HepG2 (cell line): ENCODE results near the gene MED12L. TPM values are rescaled to one million over a fixed set of nuclear protein-coding genes. Genes with fewer than 3 reads are reported as not detected.
A peak's percentile ranks its signal among the peaks of the same experiment; 100 is the strongest.

Experiments
- ATF7-NPFF ChIP-seq: sonication (generic); formaldehyde crosslinking; IDR thresholded peaks from 2 replicates; pipeline ENCODE4 v1.8.1; 2023; ENCODE audit warnings: mild to moderate bottlenecking, low read depth, missing genetic modification reagents, moderate library complexity
- BRD4 ChIP-seq: sonication (generic); formaldehyde crosslinking; IDR thresholded peaks from 2 replicates; pipeline ENCODE4 v1.4.0; 2020; ENCODE audit warnings: missing genetic modification reagents
- HOXA5 ChIP-seq: sonication (generic); formaldehyde crosslinking; IDR thresholded peaks from 2 replicates; pipeline ENCODE4 v1.4.0; 2020; ENCODE audit warnings: missing genetic modification reagents
- MIXL1 ChIP-seq: IDR thresholded peaks from 2 replicates; pipeline ENCODE4 v1.6.1; 2016
- NFATC3 ChIP-seq: sonication (generic); formaldehyde crosslinking; IDR thresholded peaks from 2 replicates; pipeline ENCODE4 v1.5.1; 2020; ENCODE audit warnings: mild to moderate bottlenecking, missing genetic modification reagents
- PRMT3 ChIP-seq: sonication (generic); formaldehyde crosslinking; IDR thresholded peaks from 2 replicates; pipeline ENCODE4 v1.8.1; 2022; ENCODE audit warnings: low read depth, mild to moderate bottlenecking, moderate library complexity, missing genetic modification reagents, borderline replicate concordance
- RNF2 ChIP-seq: fragments of 450-650 bp; conservative IDR thresholded peaks from 2 replicates; pipeline ENCODE4 v1.6.1; 2016; ENCODE audit warnings: low read depth
- SMAD1 ChIP-seq: sonication (generic); formaldehyde crosslinking; IDR thresholded peaks from 2 replicates; pipeline ENCODE4 v1.4.0; 2020; ENCODE audit warnings: missing genetic modification reagents, low read depth, mild to moderate bottlenecking, borderline replicate concordance
- SOX13 ChIP-seq, 3 experiments: fragments of 450-650 bp in 1 of 3; sonication (generic) in 1 of 3; formaldehyde crosslinking in 1 of 3; IDR thresholded peaks in 2 of 3; conservative IDR thresholded peaks in 1 of 3; 2 replicates each; pipeline versions ENCODE4 v1.5.0 to v1.6.1; 2016 to 2020; ENCODE audit warnings: antibody characterized with exemption in 1 of 3, mild to moderate bottlenecking in 1 of 3, missing compliant biosample characterization in 1 of 3, missing genetic modification reagents in 1 of 3, moderate library complexity in 1 of 3
- SRSF4 ChIP-seq: fragments of 200-400 bp; formaldehyde crosslinking; IDR thresholded peaks from one replicate; pipeline ENCODE4 v1.6.1; 2018; ENCODE audit warnings: mild to moderate bottlenecking, low read depth, low read length, moderate library complexity; ENCODE audit not compliant: poor library complexity, severe bottlenecking
- TAF15 ChIP-seq: fragments of 200-400 bp; formaldehyde crosslinking; IDR thresholded peaks from one replicate; pipeline ENCODE4 v1.6.1; 2018; ENCODE audit warnings: mild to moderate bottlenecking, low read depth, low read length; ENCODE audit not compliant: poor library complexity, severe bottlenecking
- ZNF232 ChIP-seq: sonication (generic); formaldehyde crosslinking; IDR thresholded peaks from 2 replicates; pipeline ENCODE4 v1.4.0; 2020; ENCODE audit warnings: missing genetic modification reagents, borderline replicate concordance
- ZNF326 ChIP-seq: sonication (generic); formaldehyde crosslinking; IDR thresholded peaks from 2 replicates; pipeline ENCODE4 v1.4.0; 2020; ENCODE audit warnings: missing genetic modification reagents, borderline replicate concordance
- ZNF333 ChIP-seq: sonication (generic); formaldehyde crosslinking; IDR thresholded peaks from 2 replicates; pipeline ENCODE4 v1.4.0; 2020; ENCODE audit warnings: mild to moderate bottlenecking, missing genetic modification reagents, borderline replicate concordance
- ZNF337 ChIP-seq: sonication (generic); formaldehyde crosslinking; IDR thresholded peaks from 2 replicates; pipeline ENCODE4 v1.5.1; 2020; ENCODE audit warnings: missing genetic modification reagents, low read depth, mild to moderate bottlenecking, borderline replicate concordance
- ZNF468 ChIP-seq: sonication (generic); formaldehyde crosslinking; IDR thresholded peaks from 2 replicates; pipeline ENCODE4 v1.8.0; 2022; ENCODE audit warnings: mild to moderate bottlenecking, moderate library complexity, missing genetic modification reagents
- ZNF557 ChIP-seq: sonication (generic); formaldehyde crosslinking; IDR thresholded peaks from 2 replicates; pipeline ENCODE4 v1.4.0; 2020; ENCODE audit warnings: missing genetic modification reagents
- ZNF703 ChIP-seq: sonication (generic); formaldehyde crosslinking; IDR thresholded peaks from 2 replicates; pipeline ENCODE4 v1.5.1; 2020; ENCODE audit warnings: missing genetic modification reagents, mild to moderate bottlenecking, moderate library complexity, borderline replicate concordance
- polyA plus RNA-seq, 8 experiments: library from polyadenylated mRNA; depleted of rRNA in 3 of 8; stranded (reverse) in 7 of 8; unstranded in 1 of 8; fragments of >200 nt; fragmentation: Illumina TruSeq in 4 of 8; extraction: Trizol in 4 of 8; gene quantifications; 2 replicates each; pipeline versions ENCODE4 v1.2.1 to v1.2.3, GENCODE V29; 2011 to 2016; ENCODE audit warnings: low read depth in 4 of 8, missing spikeins in 1 of 8, mixed read lengths in 1 of 8; ENCODE audit not compliant: insufficient read depth in 1 of 8
- total RNA-seq, 5 experiments: library from RNA; depleted of rRNA; stranded (reverse); fragments of >200 nt; fragmentation: Illumina TruSeq; extraction: Trizol; gene quantifications; 2 replicates each; pipeline ENCODE4 v1.2.3, GENCODE V29; 2016; ENCODE audit warnings: low read depth in 1 of 5
- TF ChIP-seq, protein P1 (sequence below): sonication (generic); formaldehyde crosslinking; IDR thresholded peaks from 2 replicates; pipeline ENCODE4 v1.4.0; 2020; ENCODE audit warnings: missing genetic modification reagents
- TF ChIP-seq, protein P2 (sequence below), 2 experiments: fragments of 450-650 bp in 1 of 2; sonication (generic) in 1 of 2; formaldehyde crosslinking; IDR thresholded peaks; 2 replicates each; pipeline versions ENCODE4 v1.5.0 to v1.8.0; 2020 to 2022; ENCODE audit warnings: mild to moderate bottlenecking in 1 of 2, missing genetic modification reagents in 1 of 2
- TF ChIP-seq, protein P3 (sequence below): sonication (generic); formaldehyde crosslinking; IDR thresholded peaks from 2 replicates; pipeline ENCODE4 v1.5.1; 2020; ENCODE audit warnings: missing genetic modification reagents, mild to moderate bottlenecking, borderline replicate concordance
- TF ChIP-seq, protein P4 (sequence below): sonication (generic); formaldehyde crosslinking; IDR thresholded peaks from 2 replicates; pipeline ENCODE4 v1.4.0; 2020; ENCODE audit warnings: missing genetic modification reagents
- TF ChIP-seq, protein P5 (sequence below): sonication (generic); formaldehyde crosslinking; IDR thresholded peaks from 2 replicates; pipeline ENCODE4 v1.4.0; 2020; ENCODE audit warnings: missing genetic modification reagents, mild to moderate bottlenecking, borderline replicate concordance

MED12L gene
- total and polyA plus RNA-seq, 2 of the 13 experiments (the other 11 are each of a cell fraction or from before 2014, with no cell fraction given) = 0.07 to 0.64 TPM

DNA sequence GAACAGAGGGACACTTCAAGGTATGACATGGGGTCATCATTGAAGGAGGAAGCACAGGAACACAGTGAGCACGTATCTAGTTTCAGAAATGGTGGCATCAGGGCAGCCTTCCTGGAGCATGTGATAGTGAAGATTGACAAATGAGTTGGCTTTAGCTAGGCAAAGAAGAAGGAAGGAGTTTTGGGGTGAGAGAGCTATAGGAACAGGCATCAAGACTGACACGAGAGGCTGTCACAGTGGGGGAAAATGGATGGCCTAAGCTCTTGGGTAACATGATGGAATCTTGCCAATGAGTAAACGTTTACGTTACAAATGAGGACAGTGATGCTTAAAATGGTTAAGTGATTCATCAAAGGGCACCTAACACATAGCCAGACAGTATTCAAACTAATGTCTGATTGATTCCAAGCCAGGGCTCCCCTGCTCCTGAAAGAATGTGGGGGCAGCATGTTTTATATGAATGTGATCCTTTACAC lies 140.7 kb downstream of the MED12L start (continued):
- TF ChIP-seq, protein P1, sequence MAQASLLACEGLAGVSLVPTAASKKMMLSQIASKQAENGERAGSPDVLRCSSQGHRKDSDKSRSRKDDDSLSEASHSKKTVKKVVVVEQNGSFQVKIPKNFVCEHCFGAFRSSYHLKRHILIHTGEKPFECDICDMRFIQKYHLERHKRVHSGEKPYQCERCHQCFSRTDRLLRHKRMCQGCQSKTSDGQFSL (CRISPR knock-in tag) = no peak
- TF ChIP-seq ZNF468 (CRISPR knock-in tag) (no peak), HOXA5 (peak; percentile 89), SMAD1 (CRISPR knock-in tag) (no peak), ZNF333 (CRISPR knock-in tag) (no peak), TAF15 (no peak), ZNF232 (no peak), ZNF326 (CRISPR knock-in tag) (no peak), SRSF4 (no peak), BRD4 (CRISPR knock-in tag) (no peak), ZNF337 (CRISPR knock-in tag) (no peak), MIXL1 (no peak), ZNF703 (no peak), NFATC3 (no peak), SOX13 (IDR thresholded peaks at IDR 0.05) (no peak), SOX13 (CRISPR knock-in tag; conservative IDR thresholded peaks at IDR 0.05 in 1 of 2, IDR thresholded peaks at IDR 0.05 in 1 of 2) (peak in 1 of 2 experiments; percentile 40; a peak in 1 of 4 replicates), ZNF557 (CRISPR knock-in tag) (no peak), PRMT3 (CRISPR knock-in tag) (no peak), ATF7-NPFF (CRISPR knock-in tag) (no peak), RNF2 (no peak)
- TF ChIP-seq, protein P2, sequence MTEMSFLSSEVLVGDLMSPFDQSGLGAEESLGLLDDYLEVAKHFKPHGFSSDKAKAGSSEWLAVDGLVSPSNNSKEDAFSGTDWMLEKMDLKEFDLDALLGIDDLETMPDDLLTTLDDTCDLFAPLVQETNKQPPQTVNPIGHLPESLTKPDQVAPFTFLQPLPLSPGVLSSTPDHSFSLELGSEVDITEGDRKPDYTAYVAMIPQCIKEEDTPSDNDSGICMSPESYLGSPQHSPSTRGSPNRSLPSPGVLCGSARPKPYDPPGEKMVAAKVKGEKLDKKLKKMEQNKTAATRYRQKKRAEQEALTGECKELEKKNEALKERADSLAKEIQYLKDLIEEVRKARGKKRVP (CRISPR knock-in tag; IDR thresholded peaks at IDR 0.05) = no peak
- TF ChIP-seq, protein P3, sequence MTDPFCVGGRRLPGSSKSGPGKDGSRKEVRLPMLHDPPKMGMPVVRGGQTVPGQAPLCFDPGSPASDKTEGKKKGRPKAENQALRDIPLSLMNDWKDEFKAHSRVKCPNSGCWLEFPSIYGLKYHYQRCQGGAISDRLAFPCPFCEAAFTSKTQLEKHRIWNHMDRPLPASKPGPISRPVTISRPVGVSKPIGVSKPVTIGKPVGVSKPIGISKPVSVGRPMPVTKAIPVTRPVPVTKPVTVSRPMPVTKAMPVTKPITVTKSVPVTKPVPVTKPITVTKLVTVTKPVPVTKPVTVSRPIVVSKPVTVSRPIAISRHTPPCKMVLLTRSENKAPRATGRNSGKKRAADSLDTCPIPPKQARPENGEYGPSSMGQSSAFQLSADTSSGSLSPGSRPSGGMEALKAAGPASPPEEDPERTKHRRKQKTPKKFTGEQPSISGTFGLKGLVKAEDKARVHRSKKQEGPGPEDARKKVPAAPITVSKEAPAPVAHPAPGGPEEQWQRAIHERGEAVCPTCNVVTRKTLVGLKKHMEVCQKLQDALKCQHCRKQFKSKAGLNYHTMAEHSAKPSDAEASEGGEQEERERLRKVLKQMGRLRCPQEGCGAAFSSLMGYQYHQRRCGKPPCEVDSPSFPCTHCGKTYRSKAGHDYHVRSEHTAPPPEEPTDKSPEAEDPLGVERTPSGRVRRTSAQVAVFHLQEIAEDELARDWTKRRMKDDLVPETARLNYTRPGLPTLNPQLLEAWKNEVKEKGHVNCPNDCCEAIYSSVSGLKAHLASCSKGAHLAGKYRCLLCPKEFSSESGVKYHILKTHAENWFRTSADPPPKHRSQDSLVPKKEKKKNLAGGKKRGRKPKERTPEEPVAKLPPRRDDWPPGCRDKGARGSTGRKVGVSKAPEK (CRISPR knock-in tag) = no peak
- TF ChIP-seq, protein P4, sequence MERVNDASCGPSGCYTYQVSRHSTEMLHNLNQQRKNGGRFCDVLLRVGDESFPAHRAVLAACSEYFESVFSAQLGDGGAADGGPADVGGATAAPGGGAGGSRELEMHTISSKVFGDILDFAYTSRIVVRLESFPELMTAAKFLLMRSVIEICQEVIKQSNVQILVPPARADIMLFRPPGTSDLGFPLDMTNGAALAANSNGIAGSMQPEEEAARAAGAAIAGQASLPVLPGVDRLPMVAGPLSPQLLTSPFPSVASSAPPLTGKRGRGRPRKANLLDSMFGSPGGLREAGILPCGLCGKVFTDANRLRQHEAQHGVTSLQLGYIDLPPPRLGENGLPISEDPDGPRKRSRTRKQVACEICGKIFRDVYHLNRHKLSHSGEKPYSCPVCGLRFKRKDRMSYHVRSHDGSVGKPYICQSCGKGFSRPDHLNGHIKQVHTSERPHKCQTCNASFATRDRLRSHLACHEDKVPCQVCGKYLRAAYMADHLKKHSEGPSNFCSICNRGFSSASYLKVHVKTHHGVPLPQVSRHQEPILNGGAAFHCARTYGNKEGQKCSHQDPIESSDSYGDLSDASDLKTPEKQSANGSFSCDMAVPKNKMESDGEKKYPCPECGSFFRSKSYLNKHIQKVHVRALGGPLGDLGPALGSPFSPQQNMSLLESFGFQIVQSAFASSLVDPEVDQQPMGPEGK (CRISPR knock-in tag) = no peak
- TF ChIP-seq, protein P5, sequence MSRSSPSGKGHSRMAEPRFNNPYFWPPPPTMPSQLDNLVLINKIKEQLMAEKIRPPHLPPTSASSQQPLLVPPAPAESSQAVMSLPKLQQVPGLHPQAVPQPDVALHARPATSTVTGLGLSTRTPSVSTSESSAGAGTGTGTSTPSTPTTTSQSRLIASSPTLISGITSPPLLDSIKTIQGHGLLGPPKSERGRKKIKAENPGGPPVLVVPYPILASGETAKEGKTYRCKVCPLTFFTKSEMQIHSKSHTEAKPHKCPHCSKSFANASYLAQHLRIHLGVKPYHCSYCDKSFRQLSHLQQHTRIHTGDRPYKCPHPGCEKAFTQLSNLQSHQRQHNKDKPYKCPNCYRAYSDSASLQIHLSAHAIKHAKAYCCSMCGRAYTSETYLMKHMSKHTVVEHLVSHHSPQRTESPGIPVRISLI = no peak
